GM12891 (cell line): Measurements from ENCODE around the gene PAX8.

Experiments
- DNase-seq: peaks from one replicate; pipeline ENCODE4 v3.0.0; 2011; ENCODE audit warnings: low spot score; ENCODE audit not compliant: insufficient read length
- FAIRE-seq: peaks from 2 replicates; lab custom pipeline; 2011; peaks lifted over from hg19 to GRCh38; lab: Jason Lieb, UNC
- PAX5 ChIP-seq: IDR thresholded peaks from 2 replicates; pipeline ENCODE4 v1.6.1; 2011; ENCODE audit warnings: low read length, moderate library complexity, mild to moderate bottlenecking; ENCODE audit not compliant: insufficient read depth, severe bottlenecking
- POLR2A ChIP-seq: IDR thresholded peaks from 2 replicates; pipeline ENCODE4 v1.6.1; 2011; ENCODE audit warnings: low read depth, low read length, control low read depth
- POLR2AphosphoS5 ChIP-seq: IDR thresholded peaks from 2 replicates; pipeline ENCODE4 v1.6.1; 2011; ENCODE audit warnings: low read depth, low read length, control low read depth
- POU2F2 ChIP-seq: IDR thresholded peaks from 2 replicates; pipeline ENCODE4 v1.6.1; 2011; ENCODE audit warnings: low read depth, mild to moderate bottlenecking, control low read depth, low read length, moderate library complexity
- SPI1 ChIP-seq: IDR thresholded peaks from 2 replicates; pipeline ENCODE4 v1.6.1; 2011; ENCODE audit warnings: low read depth, low read length, control low read depth
- TAF1 ChIP-seq: IDR thresholded peaks from 2 replicates; pipeline ENCODE4 v1.6.1; 2011; ENCODE audit warnings: low read depth, low read length, control low read depth

The PAX8 gene

GRCh38 chr2:113274432-113274831 is 4.3 kb downstream of the PAX8 start:
- TF ChIP-seq POLR2A (no peak), PAX5 (no peak), SPI1 (no peak), POLR2AphosphoS5 (no peak), TAF1 (no peak), POU2F2 (no peak)
- no peak for DNase-seq
- no peak for FAIRE-seq

GRCh38 chr2:113273981-113274380 is 4.7 kb downstream of the PAX8 start:
- DNase-seq (no peak), FAIRE-seq (no peak)
- no peak for TF ChIP-seq SPI1
- no peak for TF ChIP-seq POU2F2
- TF ChIP-seq POLR2A: no peak

- no peak for TF ChIP-seq POLR2AphosphoS5
- no peak for TF ChIP-seq POU2F2
- no peak for TF ChIP-seq POLR2A
- no peak for TF ChIP-seq TAF1
- no peak for TF ChIP-seq SPI1
- no peak for TF ChIP-seq PAX5
- DNase-seq: no peak
- FAIRE-seq: peak; percentile 47
Measured at GRCh38 chr2:113273027-113273551, 5.6 kb downstream of the PAX8 start.

GRCh38 chr2:113272477-113272876 is 6.2 kb downstream of the PAX8 start:
- FAIRE-seq: no peak
- TF ChIP-seq TAF1 (no peak), SPI1 (no peak), POLR2AphosphoS5 (no peak), POLR2A (no peak), POU2F2 (no peak), PAX5 (no peak)
- DNase-seq: no peak

GRCh38 chr2:113268621-113269360 is 9.9 kb downstream of the PAX8 start:
- TF ChIP-seq PAX5: no peak
- no peak for TF ChIP-seq SPI1
- TF ChIP-seq POLR2AphosphoS5: no peak
- TF ChIP-seq POU2F2: no peak
- TF ChIP-seq TAF1: no peak
- no peak for TF ChIP-seq POLR2A
- DNase-seq (no peak), FAIRE-seq (no peak)

- FAIRE-seq (no peak), DNase-seq (no peak)
- TF ChIP-seq POLR2A (no peak), POU2F2 (no peak), SPI1 (no peak), PAX5 (no peak), TAF1 (no peak), POLR2AphosphoS5 (no peak)
Measured at GRCh38 chr2:113266431-113266830, 12.3 kb downstream of the PAX8 start.

- FAIRE-seq: no peak
- no peak for DNase-seq
- TF ChIP-seq POLR2A (no peak), POLR2AphosphoS5 (no peak), SPI1 (no peak), POU2F2 (no peak), TAF1 (no peak), PAX5 (no peak)
Measured at GRCh38 chr2:113264713-113265403, 13.9 kb downstream of the PAX8 start.

- DNase-seq: no peak
- TF ChIP-seq POLR2A (no peak), TAF1 (no peak), POU2F2 (no peak), SPI1 (no peak)
- no peak for FAIRE-seq
Measured at GRCh38 chr2:113263546-113263945, 15.2 kb downstream of the PAX8 start.

- no peak for DNase-seq
- TF ChIP-seq POLR2AphosphoS5: no peak
- TF ChIP-seq SPI1: no peak
- no peak for TF ChIP-seq TAF1
- TF ChIP-seq PAX5: no peak
- TF ChIP-seq POLR2A: no peak
- no peak for TF ChIP-seq POU2F2
- no peak for FAIRE-seq
Measured at GRCh38 chr2:113260991-113261390, 17.7 kb downstream of the PAX8 start.

GRCh38 chr2:113258471-113259147 is 20.1 kb downstream of the PAX8 start:
- FAIRE-seq: no peak
- DNase-seq: no peak
- TF ChIP-seq POLR2AphosphoS5 (no peak), TAF1 (no peak), PAX5 (no peak), POU2F2 (no peak), POLR2A (no peak), SPI1 (no peak)
